ENCODE measurements around the gene RIC8A. TPM values are rescaled to one million over a fixed set of nuclear protein-coding genes. Genes with fewer than 3 reads are reported as not detected.

RIC8A gene
- total RNA-seq, 1 donor from 2014 or later: 103 TPM

DNA sequence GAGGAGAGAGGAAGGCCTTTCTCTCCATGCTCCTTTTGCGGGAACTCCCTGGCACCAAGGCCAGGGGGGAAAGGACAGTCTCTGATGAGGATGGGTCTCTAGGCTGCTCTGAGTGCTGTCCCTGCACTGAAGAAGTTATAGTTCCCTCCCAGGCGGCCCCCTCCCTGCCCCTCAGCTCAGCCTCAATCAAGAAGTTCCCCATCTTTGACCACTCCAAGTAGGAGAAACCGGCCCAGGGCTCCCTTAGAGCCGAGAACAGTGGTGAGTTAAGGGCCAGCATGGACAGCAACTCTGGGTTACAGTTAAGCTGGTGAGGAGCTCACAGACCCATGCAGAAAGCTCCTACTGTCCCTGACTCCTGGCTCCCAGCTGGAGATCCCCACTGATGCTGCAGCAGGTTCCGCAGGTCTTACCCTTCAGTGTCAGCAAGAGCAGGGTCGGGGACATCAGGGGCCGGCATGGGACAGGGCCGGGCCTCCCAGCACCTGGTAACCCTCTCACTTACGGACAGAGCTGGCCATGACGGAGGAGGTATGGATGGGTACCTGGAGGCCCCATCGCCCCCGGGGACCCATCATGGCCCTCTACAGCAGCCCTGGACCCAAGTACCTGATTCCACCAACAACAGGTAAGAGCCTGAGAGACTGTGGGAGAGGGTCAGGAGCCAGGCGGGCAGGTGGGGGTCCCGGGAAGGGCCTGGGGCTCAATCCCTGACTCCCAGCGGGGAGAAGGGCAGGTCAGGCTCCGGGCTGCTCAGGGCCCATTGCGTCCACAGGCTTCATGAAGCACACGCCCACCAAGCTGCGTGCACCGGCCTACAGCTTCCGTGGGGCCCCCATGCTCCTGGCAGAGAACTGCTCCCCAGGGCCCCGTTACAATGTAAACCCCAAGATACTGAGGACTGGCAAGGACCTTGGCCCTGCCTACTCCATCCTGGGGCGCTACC, 10.4 kb upstream of the RIC8A start:
- no peaks in the 10 kb centered on the region for H3K27me3 ChIP-seq (ENCODE audit: low read depth)
- no peak for TF ChIP-seq CTCF (IDR thresholded peaks at IDR 0.05)
- no peak overlapping the region for H3K27ac ChIP-seq
- no peaks in the 10 kb centered on the region for H3K9me3 ChIP-seq
- no peak overlapping the region for H3K4me3 ChIP-seq
- H3K4me1 ChIP-seq: peaks cover 10% of the 10 kb centered on the region
- intact Hi-C loops (cut with DNase I): no loop called here
- ATAC-seq: no peak
- DNase-seq: peak; percentile 41
- peaks cover 13% of the 10 kb centered on the region for H3K36me3 ChIP-seq

DNA sequence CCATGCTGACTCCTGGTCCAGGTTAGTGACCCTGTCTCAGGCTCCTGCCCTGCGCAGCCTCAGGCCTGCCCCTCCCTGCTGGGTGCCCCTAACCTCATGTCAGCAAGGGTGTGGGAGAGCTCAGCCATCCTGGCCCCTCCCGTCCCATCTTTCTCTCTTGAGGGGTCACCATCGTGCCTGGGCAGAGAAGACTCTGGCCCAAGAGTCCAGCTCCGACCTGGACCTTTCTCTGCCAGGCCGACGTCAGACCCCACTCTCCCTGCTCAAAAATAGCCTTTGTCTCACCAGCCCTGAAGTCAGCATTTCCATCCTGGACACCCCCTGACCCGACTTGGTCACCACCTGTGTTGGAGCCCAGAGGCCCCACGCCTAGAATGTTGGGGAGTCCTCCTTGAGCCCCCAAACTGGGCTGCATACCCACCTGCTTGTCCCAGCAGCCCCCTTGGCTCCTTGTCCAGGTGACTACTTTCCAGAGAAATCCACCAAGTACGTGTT, 9.7 kb upstream of the RIC8A start:
- Histone ChIP-seq H3K27ac (no peak overlapping the region), H3K27me3 (ENCODE audit: low read depth) (no peaks in the 10 kb centered on the region), H3K9me3 (no peaks in the 10 kb centered on the region), H3K36me3 (peaks cover 14% of the 10 kb centered on the region), H3K4me1 (peaks cover 16% of the 10 kb centered on the region), H3K4me3 (no peak overlapping the region)
- intact Hi-C loops (cut with DNase I): no loop called here
- TF ChIP-seq CTCF (IDR thresholded peaks at IDR 0.05): no peak
- ATAC-seq: no peak
- DNase-seq: no peak

- intact Hi-C loops (cut with DNase I): no loop called here
- Histone ChIP-seq H3K27ac (no peak overlapping the region), H3K4me3 (no peak overlapping the region), H3K36me3 (peaks cover 19% of the 10 kb centered on the region), H3K27me3 (ENCODE audit: low read depth) (no peaks in the 10 kb centered on the region), H3K9me3 (no peaks in the 10 kb centered on the region), H3K4me1 (peaks cover 20% of the 10 kb centered on the region)
- ATAC-seq (no peak), DNase-seq (peak; percentile 42)
- no peak for TF ChIP-seq CTCF (IDR thresholded peaks at IDR 0.05)
Observed at GRCh38 chr11:198236-198806, 9.2 kb upstream of the RIC8A start.

GRCh38 chr11:199004-199581, 8.4 kb upstream of the RIC8A start:
- peak; percentile 44 for DNase-seq

More at GRCh38 chr11:199004-199581, 8.4 kb upstream of the RIC8A start:
- Histone ChIP-seq H3K36me3 (peaks cover 27% of the 10 kb centered on the region), H3K9me3 (no peaks in the 10 kb centered on the region), H3K4me1 (peaks cover 20% of the 10 kb centered on the region), H3K27ac (no peak overlapping the region), H3K27me3 (ENCODE audit: low read depth) (no peaks in the 10 kb centered on the region), H3K4me3 (no peak overlapping the region)
- TF ChIP-seq CTCF (IDR thresholded peaks at IDR 0.05): no peak
- intact Hi-C loops (cut with DNase I): no loop called here
- no peak for ATAC-seq
